Measurements from ENCODE around the gene ARHGEF16. TPM values are rescaled to one million over a fixed set of nuclear protein-coding genes. Genes with fewer than 3 reads are reported as not detected.

ARHGEF16 gene
- total and polyA plus RNA-seq, 2 experiments from 2014 or later: 24.8 to 36.2 TPM

GRCh38 chr1:3505161-3505560 is 50.7 kb downstream of the ARHGEF16 start:
- no peaks in the 10 kb centered on the region for H3K27me3 ChIP-seq
- H3K9me3 ChIP-seq (ENCODE audit: low read depth): no peaks in the 10 kb centered on the region
- no peaks in the 10 kb centered on the region for H3K4me1 ChIP-seq (ENCODE audit: insufficient read depth)
- no peak overlapping the region for H3K4me2 ChIP-seq
- H3K27ac ChIP-seq: no peak overlapping the region
- H3K4me3 ChIP-seq: no peak overlapping the region
- no peak for DNase-seq (ENCODE audit: low spot score)
- H3K9me2 ChIP-seq (replicated peaks; ENCODE audit: insufficient read depth): no peaks in the 10 kb centered on the region
- H3K36me3 ChIP-seq (replicated peaks; ENCODE audit: insufficient read depth, low read depth): no peaks in the 10 kb centered on the region
- no peak overlapping the region for H2AFZ ChIP-seq
- no peak for TF ChIP-seq CTCF (IDR thresholded peaks at IDR 0.05; ENCODE audit: poor library complexity)
- no peak for TF ChIP-seq EZH2phosphoT487 (IDR thresholded peaks at IDR 0.05; ENCODE audit: low read depth, severe bottlenecking, unreplicated experiment)
- TF ChIP-seq EZH2 (IDR thresholded peaks at IDR 0.05; ENCODE audit: borderline replicate concordance): no peak
- no peaks in the 10 kb centered on the region for H3K79me2 ChIP-seq
- WGBS (ENCODE audit: low lambda C conversion rate, missing lambda C conversion rate): 93% methylated on average over 19 of the region's 20 CpGs
- no peaks in the 10 kb centered on the region for H4K20me1 ChIP-seq (ENCODE audit: insufficient read depth, poor library complexity, severe bottlenecking)

- no peaks in the 10 kb centered on the region for H3K79me2 ChIP-seq
- H4K20me1 ChIP-seq (ENCODE audit: insufficient read depth, poor library complexity, severe bottlenecking): no peaks in the 10 kb centered on the region
- H3K4me2 ChIP-seq: no peak overlapping the region
- H3K9me2 ChIP-seq (replicated peaks; ENCODE audit: insufficient read depth): no peaks in the 10 kb centered on the region
- H3K36me3 ChIP-seq (replicated peaks; ENCODE audit: insufficient read depth, low read depth): no peaks in the 10 kb centered on the region
- no peak overlapping the region for H3K4me3 ChIP-seq
- no peak overlapping the region for H2AFZ ChIP-seq
- no peak overlapping the region for H3K27ac ChIP-seq
- no peak for DNase-seq (ENCODE audit: low spot score)
- TF ChIP-seq EZH2 (IDR thresholded peaks at IDR 0.05; ENCODE audit: borderline replicate concordance) (no peak), CTCF (IDR thresholded peaks at IDR 0.05; ENCODE audit: poor library complexity) (no peak), EZH2phosphoT487 (IDR thresholded peaks at IDR 0.05; ENCODE audit: low read depth, severe bottlenecking, unreplicated experiment) (no peak)
- H3K27me3 ChIP-seq: no peaks in the 10 kb centered on the region
- H3K4me1 ChIP-seq (ENCODE audit: insufficient read depth): no peaks in the 10 kb centered on the region
- over 99% methylated on average over 14 of the region's 15 CpGs for WGBS (ENCODE audit: low lambda C conversion rate, missing lambda C conversion rate)
- no peaks in the 10 kb centered on the region for H3K9me3 ChIP-seq (ENCODE audit: low read depth)
Measured at GRCh38 chr1:3506041-3506440, 51.6 kb downstream of the ARHGEF16 start.

- Histone ChIP-seq H3K4me1 (ENCODE audit: insufficient read depth) (no peaks in the 10 kb centered on the region), H3K79me2 (no peaks in the 10 kb centered on the region), H3K36me3 (replicated peaks; ENCODE audit: insufficient read depth, low read depth) (no peaks in the 10 kb centered on the region), H2AFZ (no peak overlapping the region), H3K27me3 (no peaks in the 10 kb centered on the region), H3K9me2 (replicated peaks; ENCODE audit: insufficient read depth) (no peaks in the 10 kb centered on the region), H3K27ac (no peak overlapping the region), H3K4me3 (no peak overlapping the region), H3K4me2 (no peak overlapping the region), H4K20me1 (ENCODE audit: insufficient read depth, poor library complexity, severe bottlenecking) (no peaks in the 10 kb centered on the region), H3K9me3 (ENCODE audit: low read depth) (no peaks in the 10 kb centered on the region)
- DNase-seq (ENCODE audit: low spot score): no peak
- 96% methylated on average over 7 of the region's 7 CpGs for WGBS (ENCODE audit: low lambda C conversion rate, missing lambda C conversion rate)
- TF ChIP-seq EZH2phosphoT487 (IDR thresholded peaks at IDR 0.05; ENCODE audit: low read depth, severe bottlenecking, unreplicated experiment) (no peak), EZH2 (IDR thresholded peaks at IDR 0.05; ENCODE audit: borderline replicate concordance) (no peak), CTCF (IDR thresholded peaks at IDR 0.05; ENCODE audit: poor library complexity) (no peak)
Measured at GRCh38 chr1:3506943-3507342, 52.5 kb downstream of the ARHGEF16 start.
